ENCODE results near the gene KRT2.

- TF ChIP-seq, protein P1, sequence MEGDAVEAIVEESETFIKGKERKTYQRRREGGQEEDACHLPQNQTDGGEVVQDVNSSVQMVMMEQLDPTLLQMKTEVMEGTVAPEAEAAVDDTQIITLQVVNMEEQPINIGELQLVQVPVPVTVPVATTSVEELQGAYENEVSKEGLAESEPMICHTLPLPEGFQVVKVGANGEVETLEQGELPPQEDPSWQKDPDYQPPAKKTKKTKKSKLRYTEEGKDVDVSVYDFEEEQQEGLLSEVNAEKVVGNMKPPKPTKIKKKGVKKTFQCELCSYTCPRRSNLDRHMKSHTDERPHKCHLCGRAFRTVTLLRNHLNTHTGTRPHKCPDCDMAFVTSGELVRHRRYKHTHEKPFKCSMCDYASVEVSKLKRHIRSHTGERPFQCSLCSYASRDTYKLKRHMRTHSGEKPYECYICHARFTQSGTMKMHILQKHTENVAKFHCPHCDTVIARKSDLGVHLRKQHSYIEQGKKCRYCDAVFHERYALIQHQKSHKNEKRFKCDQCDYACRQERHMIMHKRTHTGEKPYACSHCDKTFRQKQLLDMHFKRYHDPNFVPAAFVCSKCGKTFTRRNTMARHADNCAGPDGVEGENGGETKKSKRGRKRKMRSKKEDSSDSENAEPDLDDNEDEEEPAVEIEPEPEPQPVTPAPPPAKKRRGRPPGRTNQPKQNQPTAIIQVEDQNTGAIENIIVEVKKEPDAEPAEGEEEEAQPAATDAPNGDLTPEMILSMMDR (IDR thresholded peaks at IDR 0.05), result no peak
- no peak for TF ChIP-seq POLR2A (IDR thresholded peaks at IDR 0.05)
Measured at GRCh38 chr12:52693261-52693660, 41.2 kb upstream of the KRT2 start.

Measured in body of pancreas (tissue), 4 donors.